Fibroblast of mammary gland (primary cell): ENCODE data around the gene CDC42EP3.

Experiments used
- DNase-seq: peaks from one replicate; pipeline ENCODE4 v3.0.0-alpha.2; 2010; ENCODE audit warnings: low read depth
- H3K4me3 ChIP-seq: 2 replicates; pipeline ENCODE4 v1.5.1; 2011; ENCODE audit warnings: low read depth, mild to moderate bottlenecking, low read length, moderate library complexity; ENCODE audit not compliant: control insufficient read depth
- CTCF ChIP-seq: conservative IDR thresholded peaks from 2 replicates; pipeline ENCODE4 v1.5.1; 2011; ENCODE audit warnings: low read depth, low read length, inconsistent platforms; ENCODE audit not compliant: control insufficient read depth, insufficient read depth

The CDC42EP3 gene

GRCh38 chr2:37676274-37676673, 4.8 kb upstream of the CDC42EP3 start:
- H3K4me3 ChIP-seq = no peak overlapping the region
- DNase-seq = peak; percentile 54
- TF ChIP-seq CTCF = no peak

GRCh38 chr2:37674946-37675345, 3.5 kb upstream of the CDC42EP3 start:
- H3K4me3 ChIP-seq = no peak overlapping the region
- DNase-seq = no peak
- TF ChIP-seq CTCF = no peak

GRCh38 chr2:37672870-37673184, 1.4 kb upstream of the CDC42EP3 start:
- H3K4me3 ChIP-seq = peak overlapping the region; percentile 73
- DNase-seq = no peak
- TF ChIP-seq CTCF = no peak

GRCh38 chr2:37672104-37672869, 845 bp upstream of the CDC42EP3 start:
- TF ChIP-seq CTCF = no peak
- DNase-seq = peak; percentile 72

GRCh38 chr2:37671816-37672103, 318 bp upstream of the CDC42EP3 start:
- peak overlapping the region; percentile 73 for H3K4me3 ChIP-seq
- TF ChIP-seq CTCF = no peak
- no peak for DNase-seq

More at GRCh38 chr2:37672104-37672869, 845 bp upstream of the CDC42EP3 start:
- H3K4me3 ChIP-seq = peak overlapping the region; percentile 73

- DNase-seq = no peak
- TF ChIP-seq CTCF = no peak
- peak overlapping the region; percentile 89 for H3K4me3 ChIP-seq
These were observed 949 bp downstream of the CDC42EP3 start for GRCh38 chr2:37670378-37671008.
